NCI-H1930 (cell line): ENCODE measurements around the gene WDPCP.
"Not testable (repeated sequence)": the region's sequence is repeated elsewhere in the genome, so short reads cannot be mapped to it uniquely, and the experiment has no call there.

Experiments used
- DNase-seq, 2 experiments: peaks; one replicate each; lab custom pipeline; 2025; lab: John Stamatoyannopoulos, UW

The WDPCP gene

GRCh38 chr2:63590626-63591408 is 2.5 kb upstream of the WDPCP start:
- DNase-seq, result no peak

GRCh38 chr2:63589148-63589958 is 1.1 kb upstream of the WDPCP start:
- peak in 1 of 2 experiments; percentile 7 for DNase-seq

- no peak for DNase-seq
These were observed 378 bp downstream of the WDPCP start for GRCh38 chr2:63587814-63588384.

GRCh38 chr2:63582873-63583272 is 5.4 kb downstream of the WDPCP start:
- no peak for DNase-seq

- DNase-seq, result no peak
These were observed 6.8 kb downstream of the WDPCP start for GRCh38 chr2:63581298-63581961.

GRCh38 chr2:63580651-63581297 is 7.5 kb downstream of the WDPCP start:
- DNase-seq, result no peak

GRCh38 chr2:63578767-63579166 is 9.5 kb downstream of the WDPCP start:
- DNase-seq, result no peak

GRCh38 chr2:63576546-63576945 is 11.7 kb downstream of the WDPCP start:
- DNase-seq, result no peak

GRCh38 chr2:63573726-63574345 is 14.4 kb downstream of the WDPCP start:
- not testable (repeated sequence) for DNase-seq

GRCh38 chr2:63573026-63573425 is 15.3 kb downstream of the WDPCP start:
- DNase-seq, result not testable (repeated sequence)

GRCh38 chr2:63572001-63572400 is 16.3 kb downstream of the WDPCP start:
- no peak for DNase-seq

- no peak for DNase-seq
These were observed 17.0 kb downstream of the WDPCP start for GRCh38 chr2:63571291-63571690.

GRCh38 chr2:63569740-63570139 is 18.5 kb downstream of the WDPCP start:
- no peak for DNase-seq

GRCh38 chr2:63562751-63563150 is 25.5 kb downstream of the WDPCP start:
- no peak for DNase-seq

GRCh38 chr2:63558922-63559321 is 29.4 kb downstream of the WDPCP start:
- not testable (repeated sequence) for DNase-seq

- not testable (repeated sequence) for DNase-seq
These were observed 30.5 kb downstream of the WDPCP start for GRCh38 chr2:63557819-63558218.

- DNase-seq, result no peak
These were observed 32.3 kb downstream of the WDPCP start for GRCh38 chr2:63555931-63556330.

GRCh38 chr2:63555299-63555698 is 33.0 kb downstream of the WDPCP start:
- DNase-seq, result no peak

- no peak for DNase-seq
These were observed 35.2 kb downstream of the WDPCP start for GRCh38 chr2:63553049-63553448.

- no peak for DNase-seq
These were observed 43.3 kb downstream of the WDPCP start for GRCh38 chr2:63545023-63545422.

- no peak for DNase-seq
These were observed 44.2 kb downstream of the WDPCP start for GRCh38 chr2:63544017-63544627.
